Glutamatergic neuron (in vitro differentiated cells): ENCODE data around the gene HCAR1. TPM values are rescaled to one million over a fixed set of nuclear protein-coding genes. Genes with fewer than 3 reads are reported as not detected.

ENCODE experiments used
- DNase-seq: peaks from one replicate; pipeline ENCODE4 v3.0.0; 2022
- H3K27ac Mint-ChIP-seq: one replicate; pipeline ENCODE4 v1.8.0; 2020; ENCODE audit warnings: mild to moderate bottlenecking, mixed read lengths, inconsistent platforms; ENCODE audit not compliant: unreplicated experiment
- H3K27me3 Mint-ChIP-seq: one replicate; pipeline ENCODE4 v1.8.0; 2020; ENCODE audit warnings: mild to moderate bottlenecking, moderate library complexity, mixed read lengths, inconsistent platforms; ENCODE audit not compliant: unreplicated experiment
- H3K36me3 Mint-ChIP-seq: one replicate; pipeline ENCODE4 v1.8.0; 2020; ENCODE audit warnings: mild to moderate bottlenecking, mixed read lengths, inconsistent platforms; ENCODE audit not compliant: unreplicated experiment
- H3K4me1 Mint-ChIP-seq: one replicate; pipeline ENCODE4 v1.8.0; 2020; ENCODE audit warnings: mild to moderate bottlenecking, low read depth, mixed read lengths, inconsistent platforms; ENCODE audit not compliant: unreplicated experiment
- H3K4me3 Mint-ChIP-seq: one replicate; pipeline ENCODE4 v1.8.0; 2020; ENCODE audit warnings: mild to moderate bottlenecking, mixed read lengths, inconsistent platforms; ENCODE audit not compliant: unreplicated experiment
- H3K9me3 Mint-ChIP-seq: one replicate; pipeline ENCODE4 v1.8.0; 2020; ENCODE audit warnings: mild to moderate bottlenecking, moderate library complexity, mixed read lengths, inconsistent platforms; ENCODE audit not compliant: unreplicated experiment
- total RNA-seq: library from RNA; stranded (reverse); fragmentation: NEBNext Ultra II Directional; extraction: Animal tissue kit (Norgen Biotek cat#: 25700); gene quantifications from one replicate; pipeline ENCODE4 v1.2.1, GENCODE V29; 2021; ENCODE audit not compliant: unreplicated experiment
- TF ChIP-seq, protein P1 (sequence below): fragments of 200-600 bp; sonication (generic); IDR thresholded peaks from one replicate; pipeline ENCODE4 v1.5.0; 2021; ENCODE audit not compliant: partially characterized antibody, unreplicated experiment

Gene HCAR1
- total RNA-seq, 1 donor from 2014 or later: not detected

DNA sequence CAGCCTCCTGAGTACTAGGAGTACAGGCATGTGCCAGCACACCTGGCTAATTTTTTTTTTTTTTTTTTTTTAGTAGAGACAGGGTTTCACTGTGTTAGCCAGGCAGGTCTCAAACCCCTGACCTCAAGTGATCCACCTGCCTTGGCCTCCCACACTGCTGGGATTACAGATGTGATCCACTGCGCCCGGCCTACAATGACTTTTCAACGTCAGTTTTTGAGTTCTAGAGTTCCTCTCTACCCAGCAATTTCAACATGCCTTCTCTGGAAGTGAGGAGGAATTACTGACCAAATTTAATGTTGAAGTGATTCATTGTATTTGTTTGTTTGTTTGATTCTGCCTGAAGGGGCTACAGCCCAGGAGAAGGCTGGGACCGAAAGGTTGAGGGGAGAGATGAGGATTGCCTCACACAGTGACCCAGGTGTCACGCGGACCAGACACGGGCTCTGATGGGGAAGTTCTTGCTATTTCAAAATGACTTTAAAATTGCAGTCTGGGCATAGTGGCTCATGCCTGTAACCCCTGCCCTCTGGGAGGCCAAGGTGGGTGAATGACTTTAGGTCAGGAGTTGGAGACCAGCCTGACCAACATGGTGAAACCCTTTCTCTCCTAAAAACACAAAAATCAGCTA, 13.4 kb upstream of the HCAR1 start:
- no peak for DNase-seq
- H3K27me3 Mint-ChIP-seq: no peaks in the 10 kb centered on the region
- no peaks in the 10 kb centered on the region for H3K36me3 Mint-ChIP-seq
- no peak overlapping the region for H3K27ac Mint-ChIP-seq
- TF ChIP-seq, protein P1, sequence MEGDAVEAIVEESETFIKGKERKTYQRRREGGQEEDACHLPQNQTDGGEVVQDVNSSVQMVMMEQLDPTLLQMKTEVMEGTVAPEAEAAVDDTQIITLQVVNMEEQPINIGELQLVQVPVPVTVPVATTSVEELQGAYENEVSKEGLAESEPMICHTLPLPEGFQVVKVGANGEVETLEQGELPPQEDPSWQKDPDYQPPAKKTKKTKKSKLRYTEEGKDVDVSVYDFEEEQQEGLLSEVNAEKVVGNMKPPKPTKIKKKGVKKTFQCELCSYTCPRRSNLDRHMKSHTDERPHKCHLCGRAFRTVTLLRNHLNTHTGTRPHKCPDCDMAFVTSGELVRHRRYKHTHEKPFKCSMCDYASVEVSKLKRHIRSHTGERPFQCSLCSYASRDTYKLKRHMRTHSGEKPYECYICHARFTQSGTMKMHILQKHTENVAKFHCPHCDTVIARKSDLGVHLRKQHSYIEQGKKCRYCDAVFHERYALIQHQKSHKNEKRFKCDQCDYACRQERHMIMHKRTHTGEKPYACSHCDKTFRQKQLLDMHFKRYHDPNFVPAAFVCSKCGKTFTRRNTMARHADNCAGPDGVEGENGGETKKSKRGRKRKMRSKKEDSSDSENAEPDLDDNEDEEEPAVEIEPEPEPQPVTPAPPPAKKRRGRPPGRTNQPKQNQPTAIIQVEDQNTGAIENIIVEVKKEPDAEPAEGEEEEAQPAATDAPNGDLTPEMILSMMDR: no peak
- no peaks in the 10 kb centered on the region for H3K4me1 Mint-ChIP-seq
- peaks cover 1% of the 10 kb centered on the region for H3K9me3 Mint-ChIP-seq
- no peak overlapping the region for H3K4me3 Mint-ChIP-seq

DNA sequence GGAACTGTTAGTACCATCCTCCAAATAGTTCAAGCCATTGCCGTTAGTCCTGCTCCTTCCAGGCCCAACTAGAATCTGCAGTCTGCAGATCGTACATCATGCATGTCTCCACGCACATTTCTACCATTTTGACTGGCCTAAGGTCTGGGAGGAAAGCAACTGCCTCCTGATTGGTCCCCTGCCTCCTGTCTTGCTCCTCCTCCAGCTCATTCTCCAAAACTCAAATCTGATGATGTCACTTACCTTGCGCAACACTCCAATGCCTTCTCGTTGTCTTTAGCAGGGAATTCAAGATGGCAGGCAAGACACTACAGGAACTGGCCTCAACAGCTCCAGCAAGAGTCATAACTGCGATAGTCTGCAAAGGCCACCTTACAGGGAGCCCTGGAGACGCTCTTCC, 9.7 kb upstream of the HCAR1 start:
- no peak for DNase-seq
- Mint-ChIP-seq H3K27ac (no peak overlapping the region), H3K9me3 (peaks cover 1% of the 10 kb centered on the region), H3K4me3 (no peak overlapping the region), H3K36me3 (no peaks in the 10 kb centered on the region), H3K27me3 (no peaks in the 10 kb centered on the region), H3K4me1 (no peaks in the 10 kb centered on the region)
- TF ChIP-seq, protein P1: no peak

DNA sequence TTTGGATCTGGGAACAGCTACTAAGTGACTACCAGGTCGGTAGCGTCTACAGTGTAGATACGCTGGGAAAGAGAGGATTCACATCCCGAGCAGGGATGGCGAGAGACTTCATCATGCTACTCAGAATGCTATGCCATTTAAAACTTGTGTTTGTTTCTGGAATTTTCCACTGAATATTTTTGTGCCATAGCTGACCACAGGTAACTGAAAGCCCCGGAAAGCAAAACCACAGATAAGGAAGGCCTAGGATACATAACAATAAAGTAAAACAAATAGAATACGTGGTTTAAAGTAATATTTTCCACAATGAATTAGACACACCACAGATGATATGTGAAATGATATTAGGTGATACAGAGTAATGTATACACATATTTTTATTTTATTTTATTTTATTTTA, 7.9 kb upstream of the HCAR1 start:
- TF ChIP-seq, protein P1: no peak
- Mint-ChIP-seq H3K4me1 (no peaks in the 10 kb centered on the region), H3K27me3 (no peaks in the 10 kb centered on the region), H3K27ac (no peak overlapping the region), H3K4me3 (no peak overlapping the region), H3K9me3 (peaks cover 1% of the 10 kb centered on the region), H3K36me3 (no peaks in the 10 kb centered on the region)
- no peak for DNase-seq

DNA sequence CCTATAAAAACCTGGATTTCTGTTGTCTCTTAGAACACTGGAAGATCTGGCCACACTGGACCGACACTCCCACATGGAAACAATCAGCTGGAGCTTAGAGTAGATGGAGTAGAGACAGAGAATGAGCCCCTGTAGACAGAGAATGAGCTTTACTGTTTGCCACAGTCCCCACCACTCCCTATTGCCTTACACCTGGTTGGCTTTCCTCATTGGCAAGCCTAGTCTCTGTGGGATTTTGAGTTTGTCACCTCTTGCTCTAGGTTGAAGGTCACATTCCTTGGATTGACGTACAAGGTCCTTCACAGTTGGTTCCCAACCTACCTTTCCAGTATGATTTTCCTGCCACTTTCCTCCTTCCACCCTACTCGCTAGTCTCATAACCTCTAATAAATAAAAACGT, 2.0 kb upstream of the HCAR1 start:
- H3K9me3 Mint-ChIP-seq: no peaks in the 10 kb centered on the region
- H3K36me3 Mint-ChIP-seq: no peaks in the 10 kb centered on the region
- DNase-seq: no peak
- no peak overlapping the region for H3K4me3 Mint-ChIP-seq
- no peak overlapping the region for H3K27ac Mint-ChIP-seq
- no peaks in the 10 kb centered on the region for H3K4me1 Mint-ChIP-seq
- TF ChIP-seq, protein P1: no peak
- no peaks in the 10 kb centered on the region for H3K27me3 Mint-ChIP-seq

DNA sequence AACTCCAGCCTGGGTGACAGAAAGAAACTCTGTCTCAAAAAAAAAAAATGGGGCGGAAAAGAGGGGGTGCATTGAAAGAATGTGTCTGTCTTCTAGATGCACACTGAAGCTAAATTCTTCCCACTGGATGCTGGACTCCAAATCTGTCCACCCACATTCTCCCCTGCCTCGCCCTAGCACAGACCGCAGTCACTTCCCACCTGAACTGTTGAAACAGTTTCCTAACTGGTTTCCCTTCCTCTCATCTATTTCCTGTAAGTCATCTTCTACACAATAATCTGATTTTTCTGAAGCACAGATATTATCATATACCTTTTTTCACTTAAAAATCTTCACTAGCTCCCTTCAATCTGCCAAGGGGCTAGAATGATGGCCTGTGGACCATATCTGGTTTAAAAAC, 1.5 kb upstream of the HCAR1 start:
- no peaks in the 10 kb centered on the region for H3K9me3 Mint-ChIP-seq
- no peak overlapping the region for H3K27ac Mint-ChIP-seq
- no peak overlapping the region for H3K4me3 Mint-ChIP-seq
- DNase-seq: no peak
- TF ChIP-seq, protein P1: no peak
- H3K4me1 Mint-ChIP-seq: no peaks in the 10 kb centered on the region
- no peaks in the 10 kb centered on the region for H3K27me3 Mint-ChIP-seq
- no peaks in the 10 kb centered on the region for H3K36me3 Mint-ChIP-seq
